Psoas muscle (tissue), 8 donors: ENCODE results near the gene SH3RF3. TPM values are rescaled to one million over a fixed set of nuclear protein-coding genes. Genes with fewer than 3 reads are reported as not detected.

Experiments
- ATAC-seq, 4 donors: fragments of 200-7000 bp; cut with Tn5 transposase; one replicate each; pipeline ENCODE4 v1.9.1; 2020; ENCODE audit warnings: moderate library complexity in 3 of 4, mild to moderate bottlenecking in 2 of 4
- DNase-seq, 2 donors: peaks; one replicate each; pipeline ENCODE4 v3.0.0-alpha.2; 2020
- H3K27ac ChIP-seq: fragments of 200-600 bp; one replicate; pipeline ENCODE4 v1.8.0; 2022
- H3K27me3 ChIP-seq, 3 donors: fragments of 200-600 bp in 1 of 3; one replicate each; pipeline versions ENCODE4 v1.6.1 to v1.8.0; 2013 to 2022; ENCODE audit warnings: low read length in 2 of 3, mild to moderate bottlenecking in 2 of 3, moderate library complexity in 1 of 3; ENCODE audit not compliant: insufficient read depth in 3 of 3
- H3K36me3 ChIP-seq, 2 donors: fragments of 200-600 bp in 1 of 2; one replicate each; pipeline versions ENCODE4 v1.6.1 to v1.8.0; 2013 to 2022; ENCODE audit warnings: low read depth in 1 of 2, mild to moderate bottlenecking in 1 of 2, moderate library complexity in 1 of 2; ENCODE audit not compliant: insufficient read depth in 1 of 2
- H3K4me1 ChIP-seq: fragments of 200-600 bp; one replicate; pipeline ENCODE4 v1.8.0; 2022
- H3K4me3 ChIP-seq: fragments of 200-600 bp; one replicate; pipeline ENCODE4 v1.8.0; 2022; ENCODE audit warnings: mild to moderate bottlenecking
- H3K9me3 ChIP-seq: fragments of 200-600 bp; one replicate; pipeline ENCODE4 v1.8.0; 2022
- CTCF ChIP-seq: fragments of 200-600 bp; IDR thresholded peaks from one replicate; pipeline ENCODE4 v1.8.0; 2022; ENCODE audit warnings: antibody characterized with exemption
- WGBS, 3 donors: extraction: QIAGEN DNeasy Blood & Tissue Kit; methylation state at CpG; one replicate each; pipeline versions ENCODE4 v1.1.6 to v1.1.7; 2013; 5-methylcytosine and 5-hydroxymethylcytosine counted together
- intact Hi-C, 2 donors: fragments of 100-400 bp; cut with DNase I; formaldehyde crosslinking; loops; one replicate each; pipeline versions ENCODE4 v1.11.0 to v1.14.2; 2022
- polyA plus RNA-seq, 3 donors: library from polyadenylated mRNA; stranded (reverse); fragments of 200-250 nt; gene quantifications; one replicate each; pipeline ENCODE4 v1.2.3, GENCODE V29; 2013
- total RNA-seq, 4 donors: library from RNA; stranded (reverse); fragmentation: NEBNext Ultra II Directional in 2 of 4; extraction: Animal tissue kit (Norgen Biotek cat#: 25700) in 2 of 4; gene quantifications; one replicate each; pipeline versions ENCODE4 v1.2.1 to v1.2.4, GENCODE V29; 2021 to 2023
- donor health status: healthy with polysubstance abuse.
- donor health status: DM: no; HTN: no; CAD: no; lungs with moderate emphysema.
- donor health status: Bipolar disorder and iron deficiency.
- donor health status: healthy.
- donor health status: DM: yes; HTN: yes; CAD: no.
- donor health status: DM: no; HTN: no; CAD: no.
- donor health status: DM: no; HTN: no; CAD: no.
- donor health status: DM: yes; HTN: yes; CAD: no.

SH3RF3 gene
- total and polyA plus RNA-seq, 7 donors, result 4.6 to 27.0 (median 9.0) TPM

DNA sequence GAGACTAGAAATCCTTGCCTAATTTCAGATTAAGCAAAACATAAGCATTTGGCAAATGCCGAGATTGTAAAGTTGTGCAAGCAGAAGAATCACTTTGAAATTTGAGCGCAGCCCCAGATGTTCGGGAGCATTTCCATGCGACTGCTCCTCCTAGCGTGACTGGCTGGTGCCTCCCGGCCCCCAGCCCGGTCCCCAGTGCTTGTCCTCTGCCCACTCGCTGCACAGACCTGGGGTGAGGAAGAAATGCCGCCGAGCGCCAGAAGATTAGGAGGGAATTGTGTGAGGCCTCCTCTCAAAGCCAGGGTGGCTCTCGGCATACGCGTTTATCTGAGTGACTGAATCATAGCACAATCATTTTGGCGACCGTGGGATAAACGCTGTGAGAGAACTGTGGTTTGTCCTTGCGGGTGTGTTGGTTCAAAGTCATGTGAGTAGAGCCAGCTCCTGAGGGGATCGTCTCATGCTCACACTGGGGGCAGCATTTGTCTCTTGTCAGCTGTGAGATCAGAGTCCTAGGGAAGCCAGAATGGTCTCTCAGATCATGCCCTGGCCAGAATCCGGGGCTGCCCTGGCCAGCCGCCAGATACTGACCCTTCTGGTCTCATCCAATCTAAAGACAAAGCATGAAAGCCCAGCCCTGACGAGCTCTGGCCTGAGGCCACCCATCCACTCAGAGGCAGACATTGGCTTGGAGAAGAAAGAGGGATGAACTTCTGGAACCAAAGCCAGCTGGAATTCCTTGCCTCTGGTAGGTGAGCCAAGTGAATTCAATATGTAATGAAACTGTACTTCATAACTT is 189.3 kb downstream of the SH3RF3 start:
- no peaks in the 10 kb centered on the region for H3K9me3 ChIP-seq
- peak; percentile 77 to 83 (median 77) for ATAC-seq
- H3K27me3 ChIP-seq, result no peaks in the 10 kb centered on the region
- H3K36me3 ChIP-seq, result no peaks in the 10 kb centered on the region
- peak overlapping the region; percentile 72 for H3K27ac ChIP-seq
- intact Hi-C loops, result no loop called here
- peaks cover 44% of the 10 kb centered on the region for H3K4me1 ChIP-seq
- peak; percentile 14 for TF ChIP-seq CTCF
- DNase-seq, result peak; percentile 91 to 92
- peak overlapping the region; percentile 31 for H3K4me3 ChIP-seq
- 7 to 27% (median 10%) methylated on average over 22 of the region's 22 CpGs for WGBS, 3 donors

DNA sequence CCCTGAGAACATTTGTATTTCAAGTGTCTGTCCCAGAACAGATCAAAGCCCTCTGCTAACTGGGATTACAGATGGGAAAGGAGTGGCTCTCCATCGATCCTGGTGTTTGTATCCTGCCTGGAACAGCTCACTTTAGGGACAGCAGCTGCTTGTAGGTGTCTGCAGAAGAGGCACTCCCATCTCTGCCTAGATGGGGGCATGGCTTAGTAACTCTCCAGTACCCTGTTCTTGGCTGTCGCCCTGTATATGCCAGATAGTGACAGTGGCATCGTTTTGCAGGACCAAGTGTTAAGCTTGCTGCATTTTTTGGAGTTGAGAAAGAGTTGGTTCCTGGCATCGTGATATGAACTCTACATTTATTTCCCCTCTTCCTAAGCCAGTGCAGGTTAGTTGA is 189.9 kb downstream of the SH3RF3 start:
- Histone ChIP-seq H3K27ac (peak overlapping the region; percentile 72), H3K4me1 (peaks cover 44% of the 10 kb centered on the region), H3K4me3 (peak overlapping the region; percentile 31), H3K36me3 (no peaks in the 10 kb centered on the region), H3K9me3 (no peaks in the 10 kb centered on the region), H3K27me3 (no peaks in the 10 kb centered on the region)
- DNase-seq, result no peak
- WGBS, 3 donors, result 19 to 30% (median 20%) methylated on average over 4 of the region's 4 CpGs
- intact Hi-C loops, result no loop called here
- peak; percentile 30 to 63 (median 40) for ATAC-seq
- no peak for TF ChIP-seq CTCF

GRCh38 chr2:109320195-109320922 is 191.4 kb downstream of the SH3RF3 start:
- no peak overlapping the region for H3K27ac ChIP-seq
- TF ChIP-seq CTCF, result no peak
- no peak overlapping the region for H3K4me3 ChIP-seq
- no peak for DNase-seq
- no peaks in the 10 kb centered on the region for H3K27me3 ChIP-seq
- intact Hi-C loops, result loop anchor here in 1 of 2 donors (5.0 kb wide), 2 partner anchors 62 to 193 kb away; partner anchors contain the start of gene SH3RF3
- 63 to 86% (median 75%) methylated on average over 13 of the region's 13 CpGs for WGBS, 3 donors
- no peaks in the 10 kb centered on the region for H3K9me3 ChIP-seq
- no peaks in the 10 kb centered on the region for H3K36me3 ChIP-seq
- peaks cover 53% of the 10 kb centered on the region for H3K4me1 ChIP-seq
- no peak for ATAC-seq

DNA sequence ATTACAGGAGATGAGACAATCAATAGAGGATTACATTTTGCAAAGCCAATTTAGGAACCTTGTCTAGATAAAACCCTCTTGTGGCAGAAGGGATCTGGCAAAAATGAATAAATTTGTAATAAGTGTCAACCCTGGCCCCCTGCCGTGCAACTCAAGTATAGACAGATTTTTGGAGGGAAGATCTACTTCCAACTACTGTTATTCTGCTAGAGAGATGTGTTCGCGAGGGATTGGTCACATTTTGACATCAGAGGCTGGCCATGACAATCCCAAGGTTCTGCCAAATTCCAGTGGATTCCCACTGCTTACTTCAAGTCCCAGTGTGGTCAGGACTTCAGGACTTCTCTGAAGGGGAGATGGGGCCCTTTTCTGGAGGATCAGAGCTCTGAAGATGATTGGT is 192.6 kb downstream of the SH3RF3 start:
- no peak for ATAC-seq
- no peak overlapping the region for H3K4me3 ChIP-seq
- H3K27ac ChIP-seq, result peak overlapping the region; percentile 65
- H3K36me3 ChIP-seq, result no peaks in the 10 kb centered on the region
- intact Hi-C loops, result loop anchor here in 1 of 2 donors (5.0 kb wide), 2 partner anchors 61 to 194 kb away; partner anchors contain the start of gene SH3RF3
- TF ChIP-seq CTCF, result no peak
- WGBS, 3 donors, result 63 to 77% (median 68%) methylated on average over 3 of the region's 3 CpGs
- no peaks in the 10 kb centered on the region for H3K27me3 ChIP-seq
- no peaks in the 10 kb centered on the region for H3K9me3 ChIP-seq
- H3K4me1 ChIP-seq, result peaks cover 65% of the 10 kb centered on the region
- no peak for DNase-seq
